Bone marrow (tissue), 2 donors: Measurements from ENCODE around the gene DNAH10.
"Not testable (repeated sequence)": the region's sequence is repeated elsewhere in the genome, so short reads cannot be mapped to it uniquely, and the experiment has no call there.

ENCODE experiments used
- DNase-seq, 2 donors: peaks; one replicate each; lab custom pipeline; 2025; lab: John Stamatoyannopoulos, UW

The DNAH10 gene

DNA sequence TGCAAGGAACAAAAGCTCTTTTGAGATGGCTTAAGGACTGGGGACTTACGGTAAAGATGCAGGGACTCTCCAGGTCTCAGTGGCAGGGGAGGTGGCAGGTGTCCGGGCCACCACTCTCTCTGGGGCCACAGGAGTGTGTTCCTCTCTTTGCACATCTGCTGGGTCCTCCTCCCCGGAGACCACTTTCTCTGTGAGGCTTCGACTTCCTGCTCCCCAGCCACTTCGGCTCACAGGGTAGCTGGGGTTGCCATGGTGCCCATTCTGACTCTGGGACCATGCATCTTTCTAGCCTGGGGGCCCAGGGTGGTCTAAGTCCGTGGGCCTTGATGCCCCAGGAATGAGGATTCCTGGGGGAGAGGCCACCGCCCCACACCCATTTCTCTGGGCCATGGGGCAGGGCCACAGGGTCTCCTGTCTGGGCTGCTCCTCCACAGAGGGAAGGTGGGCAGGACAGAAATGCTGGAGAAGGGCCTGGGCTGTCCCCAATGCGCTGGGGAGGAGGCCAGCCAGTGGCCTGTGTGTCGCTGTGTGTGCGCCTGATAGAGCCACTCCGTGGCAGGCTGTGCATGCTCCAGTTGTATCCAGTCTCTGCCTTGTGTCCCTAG, 172.0 kb downstream of the DNAH10 start:
- no peak for DNase-seq

DNA sequence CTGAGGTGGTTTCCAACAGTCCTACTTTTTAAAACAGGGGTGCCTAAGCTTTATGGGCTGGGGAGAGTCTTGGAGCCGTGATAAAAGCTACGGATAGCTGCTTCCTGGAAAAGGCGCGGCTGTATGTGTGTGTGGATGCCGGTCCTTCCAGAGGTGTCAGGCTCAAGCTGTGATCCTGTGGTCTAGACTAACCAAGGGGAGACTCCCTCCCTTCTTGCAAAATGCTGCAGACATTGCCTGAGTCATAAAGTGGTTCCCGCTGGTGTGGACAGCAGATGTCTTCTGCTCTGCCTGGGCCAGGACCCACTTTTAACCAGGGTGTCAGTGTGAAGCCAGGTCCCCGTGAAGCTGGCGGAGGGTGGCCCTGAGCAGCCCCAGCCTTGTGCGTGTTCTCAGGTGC, 172.7 kb downstream of the DNAH10 start:
- no peak for DNase-seq

GRCh38 chr12:123935956-123936355, 173.9 kb downstream of the DNAH10 start:
- DNase-seq: no peak

GRCh38 chr12:123936471-123936870, 174.4 kb downstream of the DNAH10 start:
- no peak for DNase-seq

- no peak for DNase-seq
Measured at GRCh38 chr12:123936956-123937706, 175.0 kb downstream of the DNAH10 start.

GRCh38 chr12:123937707-123938591, 175.8 kb downstream of the DNAH10 start:
- DNase-seq: peak in 1 of 2 donors; percentile 72

DNA sequence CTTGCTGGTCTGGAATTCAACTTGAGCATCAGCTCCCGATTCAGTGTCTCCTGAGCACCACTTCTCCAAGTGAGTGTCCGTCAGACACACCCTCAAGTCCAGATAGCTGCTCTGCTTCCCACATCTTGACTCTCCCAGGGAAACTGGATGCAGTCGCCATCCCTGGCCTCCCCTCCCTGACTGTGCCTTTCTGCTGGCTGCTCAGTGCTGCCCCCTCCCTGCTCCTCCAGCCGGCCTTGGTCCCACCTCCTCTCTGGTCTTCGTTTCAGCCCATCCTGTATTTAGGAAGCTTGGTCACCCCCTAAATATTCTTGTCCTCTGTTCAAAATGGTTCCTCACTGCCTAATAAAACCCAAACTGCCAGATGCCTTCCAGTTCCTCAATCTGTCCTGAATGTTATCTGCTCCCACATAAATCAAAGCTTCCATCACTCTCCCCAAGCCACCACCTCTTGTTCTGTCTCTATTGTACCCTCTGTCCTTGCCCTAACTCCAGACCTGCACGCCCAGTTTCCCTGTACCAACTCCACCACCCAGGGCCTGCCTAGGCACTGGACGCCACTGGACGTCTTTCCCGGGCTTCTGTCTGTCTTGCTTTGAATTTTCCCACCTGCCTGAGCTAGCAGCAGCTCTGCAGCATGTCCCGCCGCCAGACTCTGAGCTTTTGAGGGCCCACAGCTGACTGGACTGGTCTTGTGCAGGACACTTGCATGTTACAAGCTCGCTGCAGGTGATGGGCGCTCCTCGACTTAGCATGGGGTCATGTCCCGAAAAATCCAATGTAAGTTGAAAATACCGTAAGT, 176.8 kb downstream of the DNAH10 start:
- DNase-seq: no peak

DNA sequence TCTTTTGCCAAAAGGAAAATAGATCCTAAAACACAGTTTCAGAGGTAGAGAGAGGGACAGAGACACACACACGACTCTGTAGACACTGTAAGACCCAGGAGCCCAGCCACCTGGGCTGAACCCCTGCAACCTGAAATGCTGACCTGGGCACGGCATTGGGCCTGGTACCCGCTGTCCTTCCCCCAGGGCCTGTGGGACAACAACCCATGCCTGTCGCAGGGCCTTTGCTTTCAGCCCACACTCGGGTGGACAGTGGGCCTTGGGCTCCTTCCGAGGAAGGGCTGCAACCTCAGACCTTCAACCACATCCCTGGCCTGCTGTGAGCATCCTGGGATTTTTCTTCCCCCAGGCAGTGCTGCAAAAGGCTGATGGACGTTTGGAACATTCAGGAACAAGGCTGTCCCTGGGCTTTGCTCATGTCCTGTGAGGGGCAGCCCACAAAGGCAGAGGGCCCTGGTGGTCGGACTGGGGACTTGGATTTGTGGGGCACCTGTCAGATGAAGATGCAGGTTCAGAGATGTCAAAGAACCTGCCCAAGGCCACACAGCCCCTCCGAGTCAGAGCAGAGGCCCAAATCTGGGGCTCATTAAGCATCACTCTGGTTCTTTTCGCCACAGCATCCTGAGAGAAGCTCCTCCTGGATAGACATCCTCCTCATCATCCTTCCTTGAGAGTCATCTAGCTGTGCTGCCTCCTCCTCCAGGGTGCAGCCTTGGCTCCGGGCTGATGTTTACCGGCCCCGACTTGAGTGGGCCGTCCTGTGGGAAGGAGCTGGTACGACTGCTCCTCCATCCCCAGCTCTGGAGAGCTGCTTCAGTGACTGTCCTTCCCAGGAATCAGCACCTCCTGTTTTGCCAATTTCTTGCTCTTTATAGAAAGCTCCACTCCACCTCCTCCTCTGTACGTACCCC, 177.9 kb downstream of the DNAH10 start:
- no peak for DNase-seq

DNA sequence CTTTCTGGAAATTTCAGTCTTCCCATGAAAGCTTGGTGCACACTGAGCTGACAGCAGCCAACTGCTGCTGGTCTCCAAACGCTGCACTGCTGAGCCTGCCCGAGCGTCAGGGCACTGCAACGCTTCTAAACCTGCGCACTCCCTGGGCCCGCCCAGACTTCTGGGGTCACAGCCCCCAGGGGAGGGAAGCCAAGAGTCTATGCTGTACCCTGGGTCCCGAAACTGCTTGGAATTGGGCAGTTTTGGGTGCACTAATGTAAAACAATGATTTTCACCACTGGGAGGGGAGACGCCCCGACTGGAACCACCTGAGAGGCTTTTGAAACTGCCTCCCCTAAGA, 178.5 kb downstream of the DNAH10 start:
- no peak for DNase-seq

- no peak for DNase-seq
Measured at GRCh38 chr12:123941000-123941399, 178.9 kb downstream of the DNAH10 start.

GRCh38 chr12:123941624-123942237, 179.6 kb downstream of the DNAH10 start:
- no peak for DNase-seq

DNA sequence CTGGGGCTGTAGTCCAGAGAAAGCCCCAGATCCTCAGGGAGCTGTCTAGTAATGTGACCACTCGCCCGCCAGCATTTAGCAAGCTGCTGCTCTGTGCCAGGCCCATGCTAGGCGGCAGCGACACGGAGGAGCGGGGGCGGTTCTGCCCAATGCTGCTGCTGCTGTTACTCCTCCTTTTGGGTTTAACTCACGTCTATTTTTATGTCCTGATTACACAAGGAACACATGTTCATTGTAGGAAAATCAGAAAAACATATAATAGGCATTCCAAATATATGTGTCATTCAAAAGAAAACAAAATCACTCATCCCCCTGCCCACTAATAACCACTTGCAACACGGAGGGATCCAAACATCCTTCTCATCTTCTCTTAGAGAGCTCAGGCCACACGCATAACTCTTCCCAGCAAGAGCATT, 180.1 kb downstream of the DNAH10 start:
- DNase-seq: no peak

GRCh38 chr12:123942911-123943648, 181.0 kb downstream of the DNAH10 start:
- no peak for DNase-seq

GRCh38 chr12:123943816-123944215, 181.7 kb downstream of the DNAH10 start:
- DNase-seq: no peak

DNA sequence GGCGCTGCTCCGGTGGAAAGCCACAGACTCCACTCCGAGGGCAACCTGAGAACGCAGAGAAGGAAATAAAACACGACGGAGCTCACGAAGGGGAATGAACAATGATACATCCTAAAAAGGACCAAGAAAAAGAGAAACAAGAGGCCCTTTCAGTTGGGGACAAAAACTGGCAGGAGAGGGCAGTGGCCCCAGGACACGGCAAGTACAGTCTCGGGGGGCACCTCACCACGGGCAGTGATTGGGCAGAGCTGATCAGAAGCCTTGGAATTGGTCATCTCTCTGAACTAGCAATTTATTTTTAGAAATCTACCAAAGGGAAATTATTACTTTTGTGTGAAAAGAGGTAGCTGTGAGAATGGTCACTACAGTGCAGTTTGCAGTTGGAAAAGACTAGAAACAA, 182.6 kb downstream of the DNAH10 start:
- no peak for DNase-seq

GRCh38 chr12:123945287-123946151, 183.4 kb downstream of the DNAH10 start:
- DNase-seq: no peak

- DNase-seq: no peak
Measured at GRCh38 chr12:123946152-123946515, 184.0 kb downstream of the DNAH10 start.

GRCh38 chr12:123946516-123947505, 184.7 kb downstream of the DNAH10 start:
- DNase-seq: not testable (repeated sequence)
